IPS DF 19.7 (cell line): ENCODE results near the gene PANK4.
"Not testable (repeated sequence)": the region's sequence is repeated elsewhere in the genome, so short reads cannot be mapped to it uniquely, and the experiment has no call there.

Experiments used
- DNase-seq: peaks from one replicate; pipeline ENCODE4 v3.0.0-alpha.2; 2013; ENCODE audit warnings: low read depth, low spot score

Gene PANK4

GRCh38 chr1:2525920-2526823 is at the start of gene PANK4:
Gene PANK4 (minus strand): TSS chr1:2526596. CDS start chr1:2526587, 9 bp downstream.
- no peak for DNase-seq

DNA sequence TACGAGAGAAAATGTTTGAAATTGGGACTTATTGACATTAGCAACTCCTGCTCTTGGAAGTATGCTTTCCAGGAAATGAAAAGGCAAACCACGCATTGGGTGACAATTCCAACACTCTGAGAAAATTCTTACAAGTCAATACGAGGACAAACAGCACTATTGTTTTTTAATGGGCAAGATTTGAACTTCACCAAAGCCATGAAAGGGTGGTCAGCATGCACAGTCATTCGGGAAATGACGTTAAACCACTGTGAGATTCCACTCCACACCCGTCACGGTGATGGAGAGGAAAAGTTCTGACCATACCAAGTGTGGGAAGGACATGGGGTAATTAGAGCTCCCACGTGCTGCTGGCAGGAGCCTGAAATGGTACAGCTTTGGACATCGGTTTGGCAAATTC is 48.0 kb upstream of the PANK4 start:
- no peak for DNase-seq

DNA sequence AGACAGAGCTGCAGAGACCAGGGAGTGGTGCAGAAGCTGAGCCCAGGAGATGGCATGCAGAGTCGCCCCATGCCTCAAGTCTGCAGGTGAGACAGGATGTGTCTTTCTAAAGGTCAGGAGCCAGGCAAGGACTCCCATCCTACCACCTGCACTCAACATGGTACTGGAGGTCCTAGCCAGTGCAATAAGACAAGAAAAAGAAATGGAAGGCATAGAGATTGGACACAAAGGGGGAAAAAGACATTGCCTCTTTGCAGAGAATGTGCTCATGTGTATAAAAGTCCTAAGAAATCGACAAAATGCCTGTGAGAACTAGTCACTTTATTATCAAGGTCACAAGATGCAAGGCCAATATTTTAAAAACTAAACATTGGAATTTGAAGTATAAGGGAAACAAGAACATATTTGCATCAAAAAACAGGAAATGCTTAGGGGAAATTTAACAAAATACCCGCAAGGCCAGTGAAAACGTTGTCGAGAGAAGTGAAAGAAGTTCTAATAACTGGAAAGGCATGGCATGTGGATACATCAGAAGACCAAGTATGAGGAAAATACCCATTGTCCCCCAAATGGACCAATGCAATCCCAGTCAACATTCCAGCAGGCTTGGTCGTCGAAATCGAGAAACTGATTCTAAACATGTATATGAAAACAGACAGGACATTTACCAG is 47.0 kb upstream of the PANK4 start:
- no peak for DNase-seq

- no peak for DNase-seq
Observed at GRCh38 chr1:2571348-2571747, 45.0 kb upstream of the PANK4 start.

- DNase-seq, result no peak
Observed at GRCh38 chr1:2570332-2570731, 43.9 kb upstream of the PANK4 start.

DNA sequence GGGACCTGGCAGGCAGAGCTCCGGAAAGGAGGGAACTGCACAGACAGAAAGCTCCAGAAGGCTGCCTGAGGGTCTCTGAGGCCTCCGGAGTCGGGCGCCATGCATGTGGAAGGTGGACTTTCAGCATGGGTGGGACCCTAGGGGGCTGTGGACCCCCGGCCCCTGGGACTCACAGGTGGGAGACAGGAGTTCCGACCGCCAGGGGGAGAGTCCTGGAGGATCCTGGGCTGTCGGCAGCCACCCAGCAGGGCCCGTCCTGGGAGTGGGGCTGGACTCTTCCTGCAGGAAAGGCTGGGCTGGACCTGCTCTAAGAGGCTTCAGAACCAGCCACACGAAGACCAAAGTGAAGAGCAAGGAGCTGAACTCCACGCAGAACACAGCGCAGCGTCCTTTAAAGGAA is 43.3 kb upstream of the PANK4 start:
- not testable (repeated sequence) for DNase-seq

- no peak for DNase-seq
Observed at GRCh38 chr1:2569060-2569459, 42.7 kb upstream of the PANK4 start.

DNA sequence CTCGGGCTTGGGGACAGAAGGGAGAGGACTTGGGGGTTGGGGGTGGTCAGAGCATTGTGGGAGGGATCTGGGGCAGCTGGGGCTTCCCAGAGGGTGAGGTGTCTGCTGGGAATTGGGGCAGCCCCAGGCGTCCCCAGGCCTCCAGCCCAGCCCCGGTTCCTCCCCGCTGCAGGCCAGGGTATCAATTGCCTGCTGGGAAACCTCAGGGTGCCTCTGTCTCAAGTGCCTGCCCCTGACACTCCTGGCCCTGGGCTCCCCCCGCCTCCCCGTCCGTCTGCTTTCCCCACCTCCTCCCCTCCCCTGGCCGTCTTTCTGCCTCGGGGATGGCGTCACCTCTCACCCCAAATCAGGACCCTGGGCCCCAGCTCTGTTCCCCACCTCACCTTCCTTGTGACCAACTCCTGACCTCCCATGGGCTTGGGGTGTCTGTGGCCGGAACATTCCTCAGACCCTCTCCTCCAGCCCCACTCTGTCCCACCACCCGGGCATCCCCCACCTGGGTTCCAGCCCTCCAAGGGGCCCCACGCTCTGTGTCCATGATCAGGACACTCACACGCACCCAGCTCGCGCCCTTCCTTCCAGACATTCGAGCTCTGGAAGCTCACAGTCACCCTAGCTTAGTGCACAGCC is 41.9 kb upstream of the PANK4 start:
- not testable (repeated sequence) for DNase-seq

DNA sequence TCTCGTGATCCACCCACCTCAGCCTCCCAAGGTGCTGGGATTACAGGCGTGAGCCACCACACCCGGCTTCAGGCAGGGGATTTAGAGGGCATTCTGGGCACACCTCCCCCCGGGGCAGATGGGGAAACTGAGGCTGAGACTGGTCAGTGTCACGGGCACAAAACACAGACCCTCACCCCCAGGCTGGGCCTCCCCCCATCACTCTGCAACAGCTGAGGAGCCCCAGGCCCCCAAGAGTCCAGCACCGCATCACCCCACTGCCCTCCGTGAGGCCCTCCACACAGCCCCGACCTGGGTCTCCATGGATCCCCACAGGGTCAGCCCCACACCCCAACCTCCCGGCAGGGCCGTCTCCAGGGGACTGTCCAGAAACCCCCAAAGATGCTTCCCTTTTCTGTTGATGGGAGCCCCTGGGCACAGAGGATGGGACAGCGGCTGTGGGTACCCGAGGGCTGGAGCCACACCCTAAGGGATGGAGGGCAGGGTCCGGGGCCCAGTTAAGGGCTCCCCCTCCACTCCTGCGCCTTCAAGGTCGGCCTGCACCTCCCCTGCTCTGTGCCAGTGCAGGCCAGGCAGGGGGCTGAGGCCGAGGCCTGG is 40.8 kb upstream of the PANK4 start:
- DNase-seq, result no peak

DNA sequence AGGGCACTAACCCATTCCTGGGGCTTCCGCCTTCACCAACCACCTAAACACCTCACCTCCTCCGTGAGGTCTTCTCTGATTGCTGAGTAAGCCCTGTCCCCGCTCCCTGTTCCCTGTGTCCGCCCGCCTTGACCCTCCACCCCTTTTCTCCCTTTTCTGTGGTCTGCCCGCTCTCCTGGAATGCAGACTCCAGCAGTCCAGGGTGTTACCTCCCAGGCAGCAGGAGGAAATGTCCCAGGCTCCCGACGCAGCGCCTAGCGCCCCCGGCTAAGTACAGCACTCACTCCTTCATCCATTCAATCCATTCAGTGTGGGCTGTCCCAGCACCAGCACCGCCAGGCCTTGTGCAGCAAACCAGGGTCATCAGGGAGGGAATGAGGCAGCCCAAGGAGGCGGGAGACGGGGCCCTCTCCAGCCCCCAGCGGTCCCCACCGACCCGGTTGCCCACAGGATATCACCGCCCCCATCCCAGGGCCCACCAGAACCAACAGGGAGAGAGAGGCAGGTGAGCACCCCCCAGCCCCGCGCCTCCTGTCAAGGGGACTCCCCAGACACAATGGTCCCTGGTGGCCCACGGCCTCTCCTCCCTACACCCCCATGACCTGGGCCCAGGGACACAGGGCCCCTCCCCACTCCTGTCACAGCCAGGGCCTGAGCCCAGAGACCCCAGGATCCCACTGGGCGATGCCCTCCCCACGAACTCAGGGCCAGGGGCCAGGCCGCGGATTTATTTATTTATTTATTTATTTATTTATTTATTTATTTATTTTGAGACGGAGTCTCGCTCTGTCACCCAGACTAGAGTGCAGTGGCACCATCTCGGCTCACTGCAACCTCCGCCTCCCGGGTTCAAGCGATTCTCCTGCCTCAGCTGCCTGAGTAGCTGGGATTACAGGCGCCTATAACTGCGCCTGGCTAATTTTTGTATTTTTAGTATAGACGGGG is 40.0 kb upstream of the PANK4 start:
- no peak for DNase-seq

GRCh38 chr1:2564815-2565374 is 38.5 kb upstream of the PANK4 start:
- no peak for DNase-seq

DNA sequence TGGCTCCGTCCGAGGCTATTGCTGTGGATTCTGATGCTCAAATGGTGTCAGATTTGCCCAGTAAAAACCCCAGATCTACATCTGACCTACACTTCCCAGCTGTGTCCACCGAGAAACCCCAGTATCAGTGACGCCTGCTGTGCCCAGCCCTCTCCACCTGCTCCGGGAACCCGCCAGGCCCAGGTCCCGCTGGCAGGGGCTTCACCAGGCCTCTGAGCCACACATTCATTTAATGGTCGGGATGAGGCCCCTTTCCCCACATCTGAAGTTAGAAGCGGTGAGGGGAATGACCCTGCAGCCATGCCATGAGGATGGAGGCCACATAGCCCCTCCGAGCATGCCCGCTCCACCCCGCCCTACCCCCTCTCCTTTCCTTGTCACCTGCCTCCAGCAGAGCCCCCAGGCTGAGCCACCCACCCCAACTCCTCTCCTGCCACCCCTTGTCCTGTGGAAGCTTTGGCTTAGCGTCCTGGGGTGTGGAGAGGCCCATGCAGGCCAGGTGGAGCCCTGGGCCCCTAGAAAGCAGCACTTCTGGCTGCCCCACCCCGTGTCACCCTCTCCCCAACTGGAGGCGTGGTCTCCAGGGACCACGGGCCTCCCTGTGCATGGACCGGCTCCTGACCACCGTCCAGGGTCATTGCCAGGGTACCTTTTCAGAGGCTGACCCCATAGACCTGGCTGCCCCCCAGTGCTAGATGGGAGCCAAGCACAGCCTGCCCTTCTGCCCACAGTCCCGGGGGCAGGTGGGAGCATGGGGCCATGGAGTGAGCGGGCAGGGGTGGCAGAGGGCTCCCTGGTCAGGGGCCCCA is 37.8 kb upstream of the PANK4 start:
- no peak for DNase-seq

DNA sequence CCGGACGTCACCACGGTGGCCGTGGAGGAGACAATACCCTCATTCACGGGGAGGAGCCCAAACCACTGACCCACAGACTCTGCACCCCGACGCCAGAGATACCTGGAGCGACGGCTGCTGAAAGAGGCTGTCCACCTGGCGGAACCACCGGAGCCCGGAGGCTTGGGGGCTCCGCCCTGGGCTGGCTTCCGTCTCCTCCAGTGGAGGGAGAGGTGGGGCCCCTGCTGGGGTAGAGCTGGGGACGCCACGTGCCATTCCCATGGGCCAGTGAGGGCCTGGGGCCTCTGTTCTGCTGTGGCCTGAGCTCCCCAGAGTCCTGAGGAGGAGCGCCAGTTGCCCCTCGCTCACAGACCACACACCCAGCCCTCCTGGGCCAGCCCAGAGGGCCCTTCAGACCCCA is 36.8 kb upstream of the PANK4 start:
- no peak for DNase-seq

- no peak for DNase-seq
Observed at GRCh38 chr1:2561898-2562895, 35.8 kb upstream of the PANK4 start.

DNA sequence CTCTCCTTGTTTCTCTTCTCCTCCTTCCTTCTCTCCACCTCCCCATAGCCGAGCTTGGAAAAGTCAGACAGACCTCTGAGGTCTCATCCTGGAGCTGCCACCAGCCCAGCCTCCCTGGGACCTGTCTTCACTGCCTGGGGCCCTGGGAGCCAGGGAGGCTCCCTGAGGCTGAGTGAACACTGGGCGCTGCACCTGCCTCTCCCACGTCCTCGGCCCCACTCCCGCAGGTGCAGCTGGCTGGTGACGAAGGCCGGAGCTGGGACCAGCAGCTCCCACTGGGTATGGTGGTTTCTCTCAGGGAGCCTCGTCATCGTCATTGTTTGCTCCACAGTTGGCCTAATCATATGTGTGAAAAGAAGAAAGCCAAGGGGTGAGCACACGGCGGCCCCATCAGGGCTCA is 35.0 kb upstream of the PANK4 start:
- no peak for DNase-seq

- DNase-seq, result no peak
Observed at GRCh38 chr1:2560299-2561073, 34.1 kb upstream of the PANK4 start.

- no peak for DNase-seq
Observed at GRCh38 chr1:2559509-2560298, 33.3 kb upstream of the PANK4 start.
